ENCODE measurements around the gene GUCY1A2.

DNA sequence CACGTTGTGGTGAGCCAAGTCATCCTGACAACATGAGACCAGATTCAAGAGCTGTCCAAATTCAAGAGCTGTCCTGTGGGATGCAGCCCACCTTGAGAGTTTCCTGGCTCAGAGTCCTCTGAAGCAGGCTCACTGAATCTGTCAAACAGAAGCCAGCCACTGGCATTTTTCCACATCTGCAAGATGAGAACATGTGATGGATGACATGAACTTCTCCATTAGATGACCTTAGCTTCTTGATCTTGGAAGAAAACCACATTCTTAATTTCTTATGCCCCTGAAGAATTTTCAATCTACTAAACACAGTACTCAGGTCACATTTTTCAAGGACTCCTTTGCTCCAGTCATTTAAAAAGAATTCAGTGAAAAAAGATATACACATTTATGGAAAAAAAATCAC is 291.0 kb downstream of the GUCY1A2 start:
- TF ChIP-seq, protein P1, sequence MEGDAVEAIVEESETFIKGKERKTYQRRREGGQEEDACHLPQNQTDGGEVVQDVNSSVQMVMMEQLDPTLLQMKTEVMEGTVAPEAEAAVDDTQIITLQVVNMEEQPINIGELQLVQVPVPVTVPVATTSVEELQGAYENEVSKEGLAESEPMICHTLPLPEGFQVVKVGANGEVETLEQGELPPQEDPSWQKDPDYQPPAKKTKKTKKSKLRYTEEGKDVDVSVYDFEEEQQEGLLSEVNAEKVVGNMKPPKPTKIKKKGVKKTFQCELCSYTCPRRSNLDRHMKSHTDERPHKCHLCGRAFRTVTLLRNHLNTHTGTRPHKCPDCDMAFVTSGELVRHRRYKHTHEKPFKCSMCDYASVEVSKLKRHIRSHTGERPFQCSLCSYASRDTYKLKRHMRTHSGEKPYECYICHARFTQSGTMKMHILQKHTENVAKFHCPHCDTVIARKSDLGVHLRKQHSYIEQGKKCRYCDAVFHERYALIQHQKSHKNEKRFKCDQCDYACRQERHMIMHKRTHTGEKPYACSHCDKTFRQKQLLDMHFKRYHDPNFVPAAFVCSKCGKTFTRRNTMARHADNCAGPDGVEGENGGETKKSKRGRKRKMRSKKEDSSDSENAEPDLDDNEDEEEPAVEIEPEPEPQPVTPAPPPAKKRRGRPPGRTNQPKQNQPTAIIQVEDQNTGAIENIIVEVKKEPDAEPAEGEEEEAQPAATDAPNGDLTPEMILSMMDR (conservative IDR thresholded peaks at IDR 0.05; ENCODE audit: low read depth, low read length) = no peak
- TF ChIP-seq EZH2 (IDR thresholded peaks at IDR 0.05; ENCODE audit: borderline replicate concordance, low read depth, low read length, poor library complexity, severe bottlenecking) = no peak
